ACC112 (cell line): ENCODE results near the gene LIM2.
"Not testable (repeated sequence)": the region's sequence is repeated elsewhere in the genome, so short reads cannot be mapped to it uniquely, and the experiment has no call there.

ENCODE experiments used
- H2AFZ ChIP-seq: fragments of 200-600 bp; sonication (generic); one replicate; pipeline ENCODE4 v1.6.0; 2017; ENCODE audit warnings: antibody characterized with exemption, low read length; ENCODE audit not compliant: unreplicated experiment
- H3K27ac ChIP-seq: fragments of 200-600 bp; sonication (generic); 2 replicates; pipeline ENCODE4 v1.5.1; 2014; ENCODE audit warnings: low read depth, mild to moderate bottlenecking, antibody characterized with exemption, low read length, moderate library complexity
- H3K27me3 ChIP-seq: fragments of 200-600 bp; sonication (generic); 2 replicates; pipeline ENCODE4 v1.6.1; 2014; ENCODE audit warnings: mild to moderate bottlenecking, antibody characterized with exemption, low read length, moderate library complexity, mixed read lengths; ENCODE audit not compliant: insufficient read depth
- H3K36me3 ChIP-seq: fragments of 200-600 bp; sonication (generic); 2 replicates; pipeline ENCODE4 v1.6.1; 2016; ENCODE audit warnings: mild to moderate bottlenecking, antibody characterized with exemption, low read length, moderate library complexity, mixed read lengths; ENCODE audit not compliant: insufficient read depth
- H3K4me1 ChIP-seq: fragments of 200-600 bp; sonication (generic); one replicate; pipeline ENCODE4 v1.6.1; 2016; ENCODE audit warnings: low read length, mixed read lengths; ENCODE audit not compliant: insufficient read depth, unreplicated experiment, control insufficient read depth
- H3K4me3 ChIP-seq: fragments of 200-600 bp; sonication (generic); 2 replicates; pipeline ENCODE4 v1.5.1; 2014; ENCODE audit warnings: mild to moderate bottlenecking, low read depth, low read length
- H3K79me2 ChIP-seq: fragments of 200-600 bp; sonication (generic); one replicate; pipeline ENCODE4 v1.6.0; 2016; ENCODE audit warnings: low read length; ENCODE audit not compliant: control insufficient read depth, unreplicated experiment, insufficient read depth

Gene LIM2

GRCh38 chr19:51387924-51388389 lies at the start of gene LIM2:
LIM2 (minus strand) TSS chr19:51387974; CDS start chr19:51387443, 531 bp downstream.
- Histone ChIP-seq H2AFZ (no peak within 1 kb of the TSS), H3K4me1 (no peaks in the 10 kb centered on the region), H3K27me3 (no peaks in the 10 kb centered on the region), H3K79me2 (no peaks in the 10 kb centered on the region), H3K27ac (no peak within 1 kb of the TSS), H3K36me3 (no peaks in the 10 kb centered on the region), H3K4me3 (no peak within 1 kb of the TSS)

- Histone ChIP-seq H3K4me1 (no peaks in the 10 kb centered on the region), H3K27ac (no peak overlapping the region), H3K27me3 (peaks cover 38% of the 10 kb centered on the region), H3K4me3 (no peak overlapping the region), H2AFZ (no peak overlapping the region), H3K36me3 (no peaks in the 10 kb centered on the region), H3K79me2 (no peaks in the 10 kb centered on the region)
Measured at GRCh38 chr19:51434456-51434855, 46.7 kb upstream of the LIM2 start.

- Histone ChIP-seq H3K27me3 (peaks cover 42% of the 10 kb centered on the region), H3K36me3 (no peaks in the 10 kb centered on the region), H2AFZ (no peak overlapping the region), H3K4me3 (no peak overlapping the region), H3K4me1 (no peaks in the 10 kb centered on the region), H3K79me2 (no peaks in the 10 kb centered on the region), H3K27ac (no peak overlapping the region)
Measured at GRCh38 chr19:51433043-51433442, 45.3 kb upstream of the LIM2 start.

- no peak overlapping the region for H3K27ac ChIP-seq
- no peaks in the 10 kb centered on the region for H3K36me3 ChIP-seq
- no peak overlapping the region for H2AFZ ChIP-seq
- H3K4me3 ChIP-seq = no peak overlapping the region
- H3K4me1 ChIP-seq = no peaks in the 10 kb centered on the region
- peaks cover 32% of the 10 kb centered on the region for H3K27me3 ChIP-seq
- no peaks in the 10 kb centered on the region for H3K79me2 ChIP-seq
Measured at GRCh38 chr19:51431124-51431523, 43.4 kb upstream of the LIM2 start.

GRCh38 chr19:51430221-51430620 lies 42.4 kb upstream of the LIM2 start:
- Histone ChIP-seq H3K27ac (no peak overlapping the region), H3K27me3 (peaks cover 26% of the 10 kb centered on the region), H3K4me1 (no peaks in the 10 kb centered on the region), H2AFZ (no peak overlapping the region), H3K4me3 (no peak overlapping the region), H3K36me3 (no peaks in the 10 kb centered on the region), H3K79me2 (no peaks in the 10 kb centered on the region)

GRCh38 chr19:51427201-51427600 lies 39.4 kb upstream of the LIM2 start:
- no peaks in the 10 kb centered on the region for H3K79me2 ChIP-seq
- no peaks in the 10 kb centered on the region for H3K4me1 ChIP-seq
- H3K36me3 ChIP-seq = no peaks in the 10 kb centered on the region
- no peak overlapping the region for H3K27ac ChIP-seq
- H3K4me3 ChIP-seq = no peak overlapping the region
- peaks cover 11% of the 10 kb centered on the region for H3K27me3 ChIP-seq
- H2AFZ ChIP-seq = no peak overlapping the region

- no peak overlapping the region for H3K27ac ChIP-seq
- H3K4me1 ChIP-seq = no peaks in the 10 kb centered on the region
- no peaks in the 10 kb centered on the region for H3K27me3 ChIP-seq
- H3K4me3 ChIP-seq = no peak overlapping the region
- H2AFZ ChIP-seq = no peak overlapping the region
- no peaks in the 10 kb centered on the region for H3K79me2 ChIP-seq
- no peaks in the 10 kb centered on the region for H3K36me3 ChIP-seq
Measured at GRCh38 chr19:51422053-51422448, 34.3 kb upstream of the LIM2 start.

- H3K27ac ChIP-seq = no peak overlapping the region
- no peaks in the 10 kb centered on the region for H3K36me3 ChIP-seq
- no peaks in the 10 kb centered on the region for H3K4me1 ChIP-seq
- no peak overlapping the region for H3K4me3 ChIP-seq
- H3K79me2 ChIP-seq = no peaks in the 10 kb centered on the region
- H3K27me3 ChIP-seq = no peaks in the 10 kb centered on the region
- no peak overlapping the region for H2AFZ ChIP-seq
Measured at GRCh38 chr19:51421229-51422052, 33.7 kb upstream of the LIM2 start.

- H3K4me1 ChIP-seq, H3K27ac ChIP-seq, H3K79me2 ChIP-seq, H3K27me3 ChIP-seq, H3K4me3 ChIP-seq, H3K36me3 ChIP-seq, H2AFZ ChIP-seq: not testable (repeated sequence)
Measured at GRCh38 chr19:51420511-51420910, 32.7 kb upstream of the LIM2 start.

- Histone ChIP-seq H2AFZ (no peak overlapping the region), H3K27me3 (no peaks in the 10 kb centered on the region), H3K79me2 (no peaks in the 10 kb centered on the region), H3K36me3 (no peaks in the 10 kb centered on the region), H3K27ac (no peak overlapping the region), H3K4me1 (no peaks in the 10 kb centered on the region), H3K4me3 (no peak overlapping the region)
Measured at GRCh38 chr19:51418707-51419106, 30.9 kb upstream of the LIM2 start.

GRCh38 chr19:51417810-51418157 lies 30.0 kb upstream of the LIM2 start:
- Histone ChIP-seq H3K79me2 (no peaks in the 10 kb centered on the region), H3K27ac (no peak overlapping the region), H3K27me3 (no peaks in the 10 kb centered on the region), H3K36me3 (no peaks in the 10 kb centered on the region), H2AFZ (no peak overlapping the region), H3K4me1 (no peaks in the 10 kb centered on the region), H3K4me3 (no peak overlapping the region)
